GM19240 (cell line): ENCODE results near the gene SGMS1.
"Not testable (repeated sequence)": the region's sequence is repeated elsewhere in the genome, so short reads cannot be mapped to it uniquely, and the experiment has no call there.

Experiments used
- DNase-seq: peaks from one replicate; pipeline ENCODE4 v3.0.0; 2011; ENCODE audit warnings: low spot score; ENCODE audit not compliant: insufficient read length

The SGMS1 gene

GRCh38 chr10:50431133-50431532 is 192.6 kb downstream of the SGMS1 start:
- no peak for DNase-seq

- DNase-seq: no peak
These were observed 197.3 kb downstream of the SGMS1 start for GRCh38 chr10:50426485-50426884.

GRCh38 chr10:50425215-50425614 is 198.5 kb downstream of the SGMS1 start:
- not testable (repeated sequence) for DNase-seq

- no peak for DNase-seq
These were observed 200.3 kb downstream of the SGMS1 start for GRCh38 chr10:50423448-50423847.

GRCh38 chr10:50422259-50422658 is 201.5 kb downstream of the SGMS1 start:
- no peak for DNase-seq

- DNase-seq: peak; percentile 41
These were observed 202.6 kb downstream of the SGMS1 start for GRCh38 chr10:50421026-50421719.

- DNase-seq: no peak
These were observed 203.6 kb downstream of the SGMS1 start for GRCh38 chr10:50420196-50420595.

- DNase-seq: no peak
These were observed 204.0 kb downstream of the SGMS1 start for GRCh38 chr10:50419756-50420155.

GRCh38 chr10:50419091-50419490 is 204.7 kb downstream of the SGMS1 start:
- DNase-seq: no peak

- DNase-seq: peak; percentile 54
These were observed 205.6 kb downstream of the SGMS1 start for GRCh38 chr10:50417886-50418830.

GRCh38 chr10:50417486-50417885 is 206.3 kb downstream of the SGMS1 start:
- no peak for DNase-seq

GRCh38 chr10:50416881-50417280 is 206.9 kb downstream of the SGMS1 start:
- DNase-seq: no peak

- DNase-seq: no peak
These were observed 207.5 kb downstream of the SGMS1 start for GRCh38 chr10:50416181-50416824.

GRCh38 chr10:50415292-50415691 is 208.5 kb downstream of the SGMS1 start:
- DNase-seq: no peak

GRCh38 chr10:50410066-50410811 is 213.5 kb downstream of the SGMS1 start:
- no peak for DNase-seq

GRCh38 chr10:50407076-50407801 is 216.5 kb downstream of the SGMS1 start:
- DNase-seq: no peak

- no peak for DNase-seq
These were observed 217.2 kb downstream of the SGMS1 start for GRCh38 chr10:50406457-50407070.

- DNase-seq: no peak
These were observed 218.0 kb downstream of the SGMS1 start for GRCh38 chr10:50405723-50406122.

GRCh38 chr10:50404021-50404773 is 219.6 kb downstream of the SGMS1 start:
- no peak for DNase-seq
